Inflammatory macrophage (primary cell): Measurements from ENCODE around the gene ASB4.
"Not testable (repeated sequence)": the region's sequence is repeated elsewhere in the genome, so short reads cannot be mapped to it uniquely, and the experiment has no call there.

Source experiments
- DNase-seq, 2 donors: peaks; one replicate each; pipeline ENCODE4 v3.0.0-alpha.2; 2020 to 2022

The ASB4 gene

DNA sequence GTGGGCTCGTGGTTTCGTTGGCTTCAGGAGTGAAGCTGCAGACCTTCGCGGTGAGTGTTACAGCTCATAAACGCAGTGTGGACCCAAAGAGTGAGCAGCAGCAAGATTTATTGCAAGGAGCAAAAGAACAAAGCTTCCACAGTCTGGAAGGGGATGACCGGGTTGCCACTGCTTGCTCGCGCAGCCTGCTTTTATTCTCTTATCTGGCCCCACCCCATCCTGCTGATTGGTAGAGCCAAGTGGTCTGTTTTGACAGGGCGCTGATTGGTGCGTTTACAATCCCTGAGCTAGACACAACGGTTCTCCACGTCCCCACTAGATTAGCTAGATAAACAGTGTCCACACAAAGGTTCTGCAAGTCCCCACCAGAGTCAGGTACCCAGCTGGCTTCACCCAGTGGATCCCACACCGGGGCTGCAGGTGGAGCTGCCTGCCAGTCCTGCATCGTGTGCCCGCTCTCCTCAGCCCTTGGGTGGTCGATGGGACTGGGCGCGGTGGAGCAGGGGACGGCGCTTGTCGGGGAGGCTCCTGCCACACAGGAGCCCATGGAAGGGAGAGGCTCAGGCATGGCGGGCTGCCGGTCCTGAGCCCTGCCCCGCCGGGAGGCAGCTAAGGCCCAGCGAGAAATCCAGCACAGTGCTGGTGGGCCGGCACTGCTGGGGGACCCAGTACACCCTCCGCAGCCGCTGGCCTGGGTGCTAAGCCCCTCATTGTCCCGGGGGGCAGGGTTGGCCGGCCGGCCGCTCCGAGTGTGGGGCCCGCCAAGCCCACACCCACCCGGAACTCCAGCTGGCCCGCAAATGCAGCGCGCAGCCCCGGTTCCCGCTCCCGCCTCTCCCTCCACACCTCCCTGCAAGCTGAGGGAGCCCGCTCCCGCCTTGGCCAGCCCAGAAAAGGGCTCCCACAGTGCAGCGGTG lies 66.5 kb downstream of the ASB4 start:
- not testable (repeated sequence) for DNase-seq

DNA sequence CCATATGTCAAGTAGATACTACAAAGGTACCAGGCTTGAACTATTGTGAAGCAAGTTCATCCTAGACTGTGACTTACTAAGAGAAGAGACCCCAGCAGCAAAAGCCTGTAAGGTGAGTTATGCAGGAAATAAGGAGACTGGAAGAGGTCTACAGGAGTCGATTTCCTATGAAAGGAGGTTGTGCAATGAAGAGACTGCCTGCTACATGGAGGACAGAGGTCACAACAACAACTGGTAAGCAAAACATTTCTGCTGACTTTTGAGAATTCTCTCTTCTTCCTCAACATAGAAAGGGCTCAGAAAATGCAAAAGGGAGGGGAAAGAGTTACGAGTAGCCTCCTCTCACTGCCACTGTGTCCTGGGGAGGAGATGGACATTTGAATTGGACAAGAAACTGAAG lies 68.2 kb downstream of the ASB4 start:
- no peak for DNase-seq

DNA sequence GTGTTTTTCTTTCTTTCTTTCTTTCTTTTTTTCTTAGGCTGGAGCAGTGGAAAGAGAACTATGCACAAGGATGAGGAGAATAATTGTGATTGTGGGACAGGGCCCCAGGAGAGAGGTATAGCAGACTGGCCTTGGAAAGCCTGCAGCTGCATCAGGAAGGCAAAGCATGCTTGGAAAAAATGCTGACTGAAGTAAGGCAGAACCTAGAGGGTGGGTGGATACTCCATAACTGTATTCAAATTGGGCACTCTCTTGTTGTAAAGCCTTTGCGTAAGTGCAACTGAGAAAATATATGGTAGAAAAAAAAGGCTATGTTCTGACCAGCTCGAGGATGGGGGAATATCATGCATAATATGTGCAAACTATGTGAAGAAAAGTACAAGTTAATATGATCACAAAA lies 71.0 kb downstream of the ASB4 start:
- DNase-seq, result no peak

DNA sequence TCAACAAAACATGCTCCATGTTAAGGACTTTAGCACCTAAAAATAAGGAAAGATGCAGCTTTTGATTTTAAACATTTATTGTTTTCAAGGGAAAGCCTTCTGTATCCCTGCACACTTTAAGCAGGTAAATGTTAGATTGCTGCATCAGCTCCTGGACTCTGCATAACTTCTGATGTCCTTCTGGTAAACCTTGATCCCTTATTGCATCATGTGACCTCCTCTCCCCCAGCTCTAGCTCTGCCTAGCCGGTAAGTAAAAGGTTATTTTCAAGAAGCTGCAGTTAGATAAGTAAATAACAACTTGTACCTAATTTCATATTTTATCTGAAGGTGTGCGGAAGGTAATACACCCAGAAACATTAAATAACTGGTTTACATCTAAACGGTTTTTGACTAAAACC lies 73.1 kb downstream of the ASB4 start:
- no peak for DNase-seq

DNA sequence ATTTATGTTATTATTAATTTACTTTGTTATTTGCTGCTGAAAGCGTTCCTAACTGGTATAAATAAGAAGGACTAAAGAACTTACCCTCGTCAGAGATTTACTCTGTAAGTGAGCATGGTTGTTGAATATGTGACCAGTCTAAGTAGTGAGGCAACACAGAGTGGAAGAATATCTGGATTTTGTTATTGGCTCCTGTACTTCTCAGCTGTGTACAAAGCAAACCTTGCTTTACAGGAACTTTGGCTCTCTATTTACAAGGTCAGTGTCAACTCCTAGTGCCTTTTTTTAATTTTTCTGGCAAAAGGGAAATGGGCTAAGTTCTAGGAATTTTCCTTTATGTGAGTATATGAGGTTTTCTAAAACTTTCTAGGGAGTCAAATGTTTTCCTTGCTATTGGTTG lies 74.9 kb downstream of the ASB4 start:
- DNase-seq, result no peak

DNA sequence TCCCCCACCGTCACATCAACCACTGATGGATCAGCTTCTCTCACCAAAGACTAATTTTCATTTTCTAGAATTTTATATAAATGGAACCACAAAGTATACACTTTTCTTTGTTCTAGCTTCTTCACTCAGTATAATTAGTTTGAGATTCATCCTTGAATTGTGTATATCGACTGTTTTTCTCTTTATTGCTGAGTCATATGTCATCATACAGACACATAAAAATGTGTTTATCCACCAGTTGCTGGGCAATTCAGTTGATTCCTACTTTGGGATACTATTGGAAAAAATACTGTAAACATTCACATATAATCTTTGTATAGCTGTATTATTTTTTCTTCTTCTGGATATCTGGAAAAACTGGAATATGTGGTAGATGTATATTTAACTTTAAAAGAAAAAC lies 84.0 kb downstream of the ASB4 start:
- no peak for DNase-seq

DNA sequence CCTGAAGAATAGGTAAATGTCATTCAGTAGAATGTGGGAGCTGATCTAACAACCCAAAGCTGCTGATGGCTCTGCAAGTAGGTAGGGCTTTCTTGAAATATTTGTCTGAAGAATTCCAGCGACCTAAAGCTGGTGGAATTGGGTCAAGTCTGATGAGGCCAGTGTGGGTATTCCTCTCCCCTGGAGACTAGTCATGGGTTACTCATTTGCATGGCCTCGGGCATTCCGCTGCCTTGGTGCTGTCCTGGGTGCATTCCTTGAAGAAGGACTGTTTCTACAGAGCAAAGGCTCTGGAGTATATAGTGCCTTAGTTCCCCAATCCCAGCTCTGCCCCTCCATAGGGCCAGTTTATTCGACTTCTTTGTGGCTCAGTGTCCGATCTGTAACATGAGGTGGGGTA lies 91.4 kb downstream of the ASB4 start:
- no peak for DNase-seq

DNA sequence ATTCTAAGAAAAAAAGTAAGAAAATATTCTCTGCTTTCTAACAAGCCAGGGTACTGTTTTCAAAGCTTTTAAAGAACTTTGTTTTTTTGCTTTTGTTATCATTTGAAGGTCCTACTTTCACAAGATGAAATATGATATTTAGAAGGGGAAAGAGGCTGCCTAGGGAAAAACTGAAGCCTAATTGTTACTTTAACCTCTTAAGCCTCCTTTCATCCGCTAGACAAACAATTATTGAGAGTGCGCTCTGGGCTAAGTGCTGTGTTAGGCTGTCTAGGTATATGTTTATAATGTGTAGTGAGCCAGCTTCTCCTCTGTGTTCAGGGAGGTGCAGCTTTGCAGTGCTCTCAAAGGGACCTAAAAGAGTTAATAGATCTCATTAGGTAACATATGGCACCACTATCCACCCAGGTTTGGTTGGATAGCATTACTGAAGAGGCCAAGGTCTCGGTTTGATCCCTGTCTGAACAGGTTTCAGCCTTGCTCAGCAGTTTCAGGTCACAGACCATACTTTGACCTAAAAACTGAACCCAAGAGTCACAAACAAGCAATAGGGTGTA lies 92.6 kb downstream of the ASB4 start:
- no peak for DNase-seq

DNA sequence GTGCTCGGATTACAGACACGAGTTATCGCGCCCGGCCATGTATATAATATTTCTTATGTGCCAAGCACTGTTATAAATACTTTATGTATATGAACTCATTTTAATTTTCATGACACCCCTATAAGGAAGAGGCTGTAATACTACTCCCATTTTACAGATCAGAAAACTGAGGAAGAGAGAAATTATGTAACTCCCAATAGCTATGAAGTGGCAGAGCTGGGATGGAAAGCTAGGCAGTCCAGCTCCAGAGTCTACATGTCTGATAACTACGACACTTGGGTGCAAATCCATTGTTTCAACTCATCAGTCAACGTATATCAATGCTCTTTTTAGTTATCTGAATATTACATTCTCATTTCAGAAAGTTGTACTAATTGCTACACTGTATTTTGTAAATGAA lies 93.6 kb downstream of the ASB4 start:
- no peak for DNase-seq

DNA sequence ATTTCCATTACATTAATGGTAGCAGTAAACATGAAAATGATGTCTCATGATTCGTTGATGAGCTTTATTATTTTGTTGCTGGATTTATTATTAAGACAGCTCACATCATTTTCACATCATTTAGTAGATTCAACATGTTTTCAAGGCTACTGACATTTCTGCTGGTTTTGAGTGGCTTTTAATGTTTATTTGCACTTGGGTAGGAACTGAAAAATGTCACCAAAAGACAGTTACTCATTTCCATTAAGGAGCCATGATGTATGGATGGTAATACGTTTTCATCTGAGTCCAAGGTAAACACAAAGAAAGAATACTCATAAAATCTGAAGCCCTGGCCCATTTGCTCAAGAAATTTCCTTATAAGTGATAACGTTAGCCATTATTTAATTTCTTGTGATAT lies 95.7 kb downstream of the ASB4 start:
- DNase-seq, result no peak

DNA sequence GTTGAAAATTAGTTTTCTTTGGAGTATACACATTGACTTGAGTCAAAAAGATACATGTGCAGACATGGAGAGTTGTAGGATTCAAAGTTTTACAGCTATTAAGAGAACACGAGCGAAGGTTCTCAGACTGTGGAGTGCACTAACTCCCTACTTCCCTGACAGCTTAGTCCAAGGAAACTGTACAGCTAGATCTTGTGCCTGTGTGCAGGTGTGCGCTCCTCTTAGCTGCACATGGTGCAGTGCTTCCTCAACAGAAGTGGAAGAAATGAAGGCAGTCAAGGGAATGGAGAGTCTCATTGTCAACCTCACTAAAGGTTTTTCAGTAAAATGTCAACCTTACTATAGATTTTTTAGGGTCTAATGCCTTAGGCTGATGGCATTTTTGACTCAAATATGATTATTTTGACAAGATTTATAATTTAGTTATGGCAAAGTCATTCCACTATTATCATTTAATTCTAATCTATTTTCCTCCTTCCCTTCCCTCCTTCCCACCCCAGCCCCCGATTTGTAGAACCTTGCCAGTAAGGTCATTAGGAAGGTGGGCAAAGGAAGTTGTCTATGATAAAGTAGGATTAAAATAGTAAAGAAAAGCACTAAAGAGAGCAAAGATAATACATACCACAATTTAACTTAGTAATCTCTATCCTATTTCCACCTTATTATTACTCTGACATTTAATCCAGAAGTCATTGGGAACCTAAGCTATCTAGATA lies 97.0 kb downstream of the ASB4 start:
- no peak for DNase-seq

DNA sequence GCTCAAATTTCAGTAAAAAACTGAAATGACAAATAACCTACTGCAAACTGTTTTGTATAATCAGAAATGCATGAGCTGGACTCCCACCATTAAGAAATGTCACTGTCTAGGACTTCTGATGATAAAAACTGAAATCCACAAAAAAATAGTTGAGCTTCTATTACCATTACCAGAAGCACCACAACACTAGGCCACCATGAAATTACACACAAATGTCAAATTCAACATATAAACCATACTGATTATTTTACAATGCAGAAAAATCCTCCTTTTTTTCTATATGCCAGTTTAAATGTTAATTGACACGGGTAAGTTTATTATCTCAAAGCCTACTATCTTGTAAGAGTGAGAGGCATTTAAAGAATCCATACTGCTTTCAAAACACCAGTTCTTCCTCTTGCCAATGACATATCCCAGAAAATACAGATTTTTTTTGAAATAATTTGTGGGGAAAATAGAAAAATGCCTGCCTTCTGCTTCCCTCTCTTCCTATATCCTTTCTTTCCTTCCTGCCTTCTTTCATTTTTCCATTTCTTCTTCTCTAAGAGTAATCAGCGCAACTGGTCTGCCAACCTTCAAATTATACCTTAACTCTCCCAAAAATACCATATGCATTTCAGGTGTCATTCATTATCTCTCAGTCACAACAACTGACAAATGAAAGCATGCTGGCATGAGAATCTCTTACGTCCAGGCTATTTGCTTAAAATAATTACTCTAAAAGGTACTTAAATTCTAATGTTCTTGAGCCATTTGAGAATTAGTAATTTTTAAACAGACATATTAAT lies 98.3 kb downstream of the ASB4 start:
- no peak for DNase-seq

DNA sequence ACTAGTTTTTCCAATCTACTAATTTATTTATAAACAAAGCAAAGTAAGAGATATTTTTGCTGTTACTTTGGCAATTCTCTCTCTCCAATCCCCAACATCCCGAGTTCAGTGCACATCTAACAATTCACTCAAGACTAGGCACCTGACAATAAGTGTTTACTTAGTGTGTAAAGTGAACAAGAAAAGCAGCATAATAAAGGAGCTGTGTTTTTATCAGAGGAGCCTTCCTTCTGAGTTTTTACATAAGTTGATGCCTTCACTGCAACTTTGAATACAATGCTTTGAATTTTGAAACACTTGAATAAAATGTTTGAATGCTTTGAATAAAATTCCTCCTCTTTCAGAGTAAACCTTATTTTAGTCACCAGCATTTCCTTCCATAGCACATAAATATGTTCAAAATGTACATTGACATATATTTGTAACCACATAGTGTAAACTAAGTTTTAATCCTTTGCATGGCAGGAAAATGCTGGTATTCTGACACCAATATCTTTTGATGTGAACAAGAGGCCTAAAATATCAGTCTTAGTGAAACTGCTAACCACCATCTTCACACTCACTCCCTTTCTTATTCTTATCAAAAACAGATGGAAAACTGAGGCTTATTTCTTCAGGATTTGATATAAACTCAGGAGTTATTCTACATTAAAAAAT lies 99.2 kb downstream of the ASB4 start:
- DNase-seq, result no peak

DNA sequence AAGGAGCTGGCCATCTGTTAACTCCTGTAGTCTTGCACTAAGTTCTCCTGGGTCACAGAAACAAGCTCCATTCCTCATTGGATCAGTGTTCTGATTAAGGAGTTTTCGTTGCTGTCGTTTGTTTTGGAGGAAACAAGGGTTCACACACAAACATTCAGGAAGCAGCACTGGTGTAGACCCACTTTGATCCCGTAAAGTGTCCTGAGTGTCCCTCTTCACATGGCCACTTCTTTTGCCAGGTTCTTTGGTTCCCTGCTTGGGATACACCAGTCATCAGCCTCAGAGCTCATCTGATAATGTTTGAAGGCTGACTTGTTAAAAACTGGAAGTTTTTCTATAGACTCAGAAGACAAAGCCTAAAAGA lies 99.7 kb downstream of the ASB4 start:
- DNase-seq, result no peak

DNA sequence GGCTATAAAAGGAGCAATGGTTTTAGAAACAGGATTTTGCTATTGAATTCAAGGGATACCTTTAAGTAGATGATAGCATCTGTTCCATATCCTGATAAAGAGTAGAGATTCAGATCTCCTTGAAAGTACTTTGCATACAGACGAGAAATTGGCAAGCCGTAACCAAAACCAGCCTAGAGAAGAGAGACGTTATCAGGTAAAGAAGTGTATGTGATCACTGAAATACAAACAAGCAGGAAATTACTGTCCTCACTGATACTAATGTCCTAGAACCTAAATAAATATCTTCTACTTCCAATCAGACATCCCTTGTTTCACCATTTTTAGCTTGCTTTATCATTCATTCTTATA lies 101.2 kb downstream of the ASB4 start:
- DNase-seq, result no peak

DNA sequence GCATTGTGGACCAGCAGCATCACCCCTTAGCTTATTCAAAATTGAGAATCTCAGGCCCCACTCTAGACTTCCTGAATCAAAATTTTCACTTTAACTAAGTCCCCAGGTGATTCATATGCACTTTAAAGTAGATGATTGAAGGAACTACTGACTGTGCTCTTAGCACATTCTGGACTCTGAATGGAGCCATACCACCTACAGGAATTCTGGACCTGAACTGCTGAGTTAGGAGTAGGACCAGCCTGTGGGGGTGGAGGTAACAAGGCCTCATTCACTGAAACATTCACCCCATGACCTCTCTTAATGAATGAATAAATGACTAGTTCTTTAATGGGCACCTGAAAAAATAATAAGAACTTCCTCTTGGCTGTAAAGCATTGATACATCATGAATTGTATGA lies 103.3 kb downstream of the ASB4 start:
- DNase-seq, result no peak

DNA sequence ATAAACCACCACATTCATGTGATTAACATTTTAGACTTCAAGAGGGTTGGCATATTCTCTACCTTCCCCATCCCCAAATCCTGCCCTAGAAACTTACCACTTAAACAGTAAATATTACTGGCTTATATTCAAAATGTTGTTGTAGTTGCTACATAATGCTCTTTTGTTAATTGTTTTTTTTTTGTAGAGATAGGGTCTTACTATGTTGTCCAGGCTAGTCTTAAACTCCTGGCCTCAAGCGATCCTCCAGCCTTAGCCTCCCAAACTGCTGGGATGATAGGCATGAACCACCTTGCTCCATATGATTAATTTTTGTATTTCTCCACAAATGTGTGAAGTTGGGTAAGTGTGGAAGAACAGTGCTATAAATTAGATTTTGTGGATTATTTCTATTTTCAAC lies 104.0 kb downstream of the ASB4 start:
- DNase-seq, result no peak
